GM12878 (cell line): ENCODE data around the gene RRAGD. TPM values are rescaled to one million over a fixed set of nuclear protein-coding genes. Genes with fewer than 3 reads are reported as not detected.

Source experiments
- BCLAF1 ChIP-seq: fragments of 450-650 bp; IDR thresholded peaks from 2 replicates; pipeline ENCODE4 v1.6.1; 2017; ENCODE audit warnings: antibody characterized with exemption, mild to moderate bottlenecking, moderate library complexity
- BMI1 ChIP-seq: fragments of 450-650 bp; IDR thresholded peaks from 2 replicates; pipeline ENCODE4 v1.6.1; 2016; ENCODE audit warnings: mild to moderate bottlenecking, moderate library complexity, borderline replicate concordance
- CBFB ChIP-seq: IDR thresholded peaks from 2 replicates; pipeline ENCODE4 v1.6.1; 2016; ENCODE audit warnings: antibody characterized with exemption, low read depth
- CBX5 ChIP-seq: sonication (generic); IDR thresholded peaks from 2 replicates; pipeline ENCODE4 v1.6.1; 2016; ENCODE audit warnings: low read depth, moderate library complexity, mild to moderate bottlenecking, inconsistent platforms
- CUX1 ChIP-seq: IDR thresholded peaks from 2 replicates; pipeline ENCODE4 v1.6.1; 2012; ENCODE audit warnings: improper control_type of control experiment, low read depth, low read length; ENCODE audit not compliant: insufficient replicate concordance
- ETV6 ChIP-seq, 2 experiments: fragments of 450-650 bp in 1 of 2; IDR thresholded peaks in 1 of 2; conservative IDR thresholded peaks in 1 of 2; 2 replicates each; pipeline ENCODE4 v1.6.1; 2014; ENCODE audit warnings: antibody characterized with exemption in 1 of 2, borderline replicate concordance in 1 of 2, low read depth in 1 of 2, mild to moderate bottlenecking in 1 of 2, moderate library complexity in 1 of 2
- FOXM1 ChIP-seq: IDR thresholded peaks from 2 replicates; pipeline ENCODE4 v1.6.1; 2012; ENCODE audit warnings: low read depth, mild to moderate bottlenecking, inconsistent platforms, low read length, moderate library complexity
- HCFC1 ChIP-seq: fragments of 150-350 bp; IDR thresholded peaks from 2 replicates; pipeline ENCODE4 v1.6.1; 2014; ENCODE audit warnings: low read length
- IKZF1 ChIP-seq: fragments of 450-650 bp; conservative IDR thresholded peaks from 2 replicates; pipeline ENCODE4 v1.6.1; 2017; ENCODE audit warnings: antibody characterized with exemption, mild to moderate bottlenecking
- JUND ChIP-seq: IDR thresholded peaks from 2 replicates; pipeline ENCODE4 v1.6.1; 2012; ENCODE audit warnings: low read depth, mild to moderate bottlenecking, low read length, improper control_type of control experiment, moderate library complexity
- POLR2AphosphoS5 ChIP-seq: IDR thresholded peaks from 2 replicates; pipeline ENCODE4 v1.6.1; 2011; ENCODE audit warnings: mild to moderate bottlenecking, low read length, inconsistent platforms
- SIX5 ChIP-seq: IDR thresholded peaks from 2 replicates; pipeline ENCODE4 v1.6.1; 2011; ENCODE audit warnings: mild to moderate bottlenecking, low read depth, low read length, moderate library complexity; ENCODE audit not compliant: severe bottlenecking
- SMAD1 ChIP-seq: fragments of 450-650 bp; IDR thresholded peaks from 2 replicates; pipeline ENCODE4 v1.6.1; 2018; ENCODE audit warnings: mild to moderate bottlenecking, low read depth; ENCODE audit not compliant: partially characterized antibody
- SMARCA5 ChIP-seq: fragments of 450-650 bp; IDR thresholded peaks from 2 replicates; pipeline ENCODE4 v1.6.1; 2017; ENCODE audit warnings: mild to moderate bottlenecking
- SP1 ChIP-seq: IDR thresholded peaks from one replicate; pipeline ENCODE4 v1.6.1; 2011; ENCODE audit warnings: low read depth, low read length
- SREBF2 ChIP-seq: IDR thresholded peaks from 2 replicates; pipeline ENCODE4 v1.6.1; 2012; ENCODE audit warnings: mild to moderate bottlenecking, low read length
- TARDBP ChIP-seq: IDR thresholded peaks from 2 replicates; pipeline ENCODE4 v1.6.1; 2016; ENCODE audit warnings: borderline replicate concordance
- TBL1XR1 ChIP-seq: IDR thresholded peaks from 2 replicates; pipeline ENCODE4 v1.6.1; 2012; ENCODE audit warnings: low read depth, low read length, improper control_type of control experiment
- WRNIP1 ChIP-seq: IDR thresholded peaks from 2 replicates; pipeline ENCODE4 v1.6.1; 2011; ENCODE audit warnings: low read depth, low read length, improper control_type of control experiment, borderline replicate concordance
- ZNF217 ChIP-seq: fragments of 450-650 bp; IDR thresholded peaks from 2 replicates; pipeline ENCODE4 v1.6.1; 2017; ENCODE audit warnings: antibody characterized with exemption, mild to moderate bottlenecking
- ZSCAN29 ChIP-seq: fragments of 450-650 bp; IDR thresholded peaks from 2 replicates; pipeline ENCODE4 v1.6.1; 2017; ENCODE audit warnings: mild to moderate bottlenecking, moderate library complexity
- polyA plus RNA-seq, 11 experiments: library from polyadenylated mRNA; depleted of rRNA in 4 of 11; unstranded in 6 of 11; stranded (reverse) in 5 of 11; fragments of >200 nt; fragmentation: Nextera tagmentation in 4 of 11; fragmentation: Illumina TruSeq in 1 of 11; extraction: Ambion mirVana in 4 of 11; extraction: Trizol in 1 of 11; gene quantifications; 1 replicate in 1 of 11; 2 replicates in 10 of 11; pipeline versions ENCODE4 v1.2.1 to v1.2.3, GENCODE V29; 2011 to 2016; ENCODE audit warnings: inconsistent platforms in 2 of 11, missing spikeins in 2 of 11, low read depth in 1 of 11
- total RNA-seq, 4 experiments: library from RNA; depleted of rRNA in 3 of 4; stranded (reverse); fragments of >200 nt in 3 of 4; fragmentation: Illumina TruSeq in 1 of 4; extraction: Trizol in 1 of 4; gene quantifications; 2 replicates each; pipeline versions ENCODE4 v1.2.1 to v1.2.3, GENCODE V29; 2013 to 2021
- TF ChIP-seq, protein P1 (sequence below): IDR thresholded peaks from 2 replicates; pipeline ENCODE4 v1.6.1; 2012; ENCODE audit warnings: low read length, inconsistent platforms
- TF ChIP-seq, protein P2 (sequence below): IDR thresholded peaks from 2 replicates; pipeline ENCODE4 v1.6.1; 2012; ENCODE audit warnings: low read depth, low read length, improper control_type of control experiment

Gene RRAGD
- total and polyA plus RNA-seq, 10 of the 15 experiments (the other 5 are each of a cell fraction or from before 2014, with no cell fraction given) = 4.6 to 17.4 (median 8.5) TPM

DNA sequence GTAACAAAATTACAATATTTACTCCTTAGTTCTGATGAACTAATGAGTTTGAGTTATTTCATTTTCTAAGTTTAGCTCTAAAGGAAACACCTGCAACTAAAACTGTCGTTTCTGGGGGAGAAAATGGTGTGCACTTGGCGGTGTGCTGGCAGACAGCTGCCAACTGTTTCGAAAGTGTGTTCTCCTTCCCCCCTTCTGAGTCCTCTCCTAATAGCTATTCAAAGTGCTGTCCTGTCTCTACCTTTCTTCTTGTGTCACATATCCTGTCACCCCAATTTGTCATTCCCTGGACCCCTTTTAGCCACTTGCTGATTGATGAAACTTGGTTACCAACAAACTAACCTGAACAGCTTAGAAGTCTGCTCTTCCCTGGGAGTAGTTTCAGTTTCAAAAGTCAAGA, 54.7 kb downstream of the RRAGD start (continued):
- TF ChIP-seq SIX5 = no peak
- no peak for TF ChIP-seq WRNIP1
- TF ChIP-seq ETV6 (conservative IDR thresholded peaks at IDR 0.05 in 1 of 2, IDR thresholded peaks at IDR 0.05 in 1 of 2; ENCODE audit: borderline replicate concordance in 1 of 2, low read depth in 1 of 2) = peak in 1 of 2 experiments; percentile 83; a peak in 2 of 4 replicates
- TF ChIP-seq IKZF1 = peak; percentile 61
- TF ChIP-seq SP1 = no peak
- TF ChIP-seq, protein P1, sequence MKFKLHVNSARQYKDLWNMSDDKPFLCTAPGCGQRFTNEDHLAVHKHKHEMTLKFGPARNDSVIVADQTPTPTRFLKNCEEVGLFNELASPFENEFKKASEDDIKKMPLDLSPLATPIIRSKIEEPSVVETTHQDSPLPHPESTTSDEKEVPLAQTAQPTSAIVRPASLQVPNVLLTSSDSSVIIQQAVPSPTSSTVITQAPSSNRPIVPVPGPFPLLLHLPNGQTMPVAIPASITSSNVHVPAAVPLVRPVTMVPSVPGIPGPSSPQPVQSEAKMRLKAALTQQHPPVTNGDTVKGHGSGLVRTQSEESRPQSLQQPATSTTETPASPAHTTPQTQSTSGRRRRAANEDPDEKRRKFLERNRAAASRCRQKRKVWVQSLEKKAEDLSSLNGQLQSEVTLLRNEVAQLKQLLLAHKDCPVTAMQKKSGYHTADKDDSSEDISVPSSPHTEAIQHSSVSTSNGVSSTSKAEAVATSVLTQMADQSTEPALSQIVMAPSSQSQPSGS = peak; percentile 89
- TF ChIP-seq FOXM1 = peak; percentile 88
- TF ChIP-seq HCFC1 = no peak
- TF ChIP-seq, protein P2, sequence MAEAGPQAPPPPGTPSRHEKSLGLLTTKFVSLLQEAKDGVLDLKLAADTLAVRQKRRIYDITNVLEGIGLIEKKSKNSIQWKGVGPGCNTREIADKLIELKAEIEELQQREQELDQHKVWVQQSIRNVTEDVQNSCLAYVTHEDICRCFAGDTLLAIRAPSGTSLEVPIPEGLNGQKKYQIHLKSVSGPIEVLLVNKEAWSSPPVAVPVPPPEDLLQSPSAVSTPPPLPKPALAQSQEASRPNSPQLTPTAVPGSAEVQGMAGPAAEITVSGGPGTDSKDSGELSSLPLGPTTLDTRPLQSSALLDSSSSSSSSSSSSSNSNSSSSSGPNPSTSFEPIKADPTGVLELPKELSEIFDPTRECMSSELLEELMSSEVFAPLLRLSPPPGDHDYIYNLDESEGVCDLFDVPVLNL = no peak
- no peak for TF ChIP-seq SREBF2
- 0 out of 2 replicates have a peak, but pooled peaks have one; percentile 27 for TF ChIP-seq CBFB
- TF ChIP-seq JUND = no peak
- 0 out of 2 replicates have a peak, but pooled peaks have one; percentile 32 for TF ChIP-seq CBX5
- TF ChIP-seq ZSCAN29 = no peak
- no peak; the same call in 1 of the 2 replicates for TF ChIP-seq POLR2AphosphoS5
- no peak for TF ChIP-seq SMAD1
- no peak for TF ChIP-seq SMARCA5
- no peak for TF ChIP-seq CUX1
- peak; percentile 91 for TF ChIP-seq TBL1XR1
- no peak for TF ChIP-seq BCLAF1
- TF ChIP-seq BMI1 = no peak
- no peak for TF ChIP-seq ZNF217
- no peak for TF ChIP-seq TARDBP
